IMR-90 (cell line): ENCODE results near the gene AGXT2. TPM values are rescaled to one million over a fixed set of nuclear protein-coding genes. Genes with fewer than 3 reads are reported as not detected.
A peak's percentile ranks its signal among the peaks of the same experiment; 100 is the strongest.

Source experiments
- ATAC-seq: fragments of 200-7000 bp; cut with Tn5 transposase; 2 replicates; pipeline ENCODE4 v1.9.1; 2020; ENCODE audit warnings: low read depth, mild to moderate bottlenecking, moderate library complexity
- BruUV-seq: library from RNA; stranded (reverse); fragments of 400-500 nt; replicated peaks from 2 replicates; lab custom pipeline; 2021; lab: Mats Ljungman, UMichigan
- CTCF ChIA-PET: fragments of 300-600 bp; formaldehyde crosslinking; extraction: SDS; loops from one replicate; lab custom pipeline; 2021; ENCODE audit warnings: antibody characterized with exemption; lab: Yijun Ruan, JAX
- POLR2A ChIA-PET: fragments of 300-600 bp; sonication (Branson Sonifier 250); formaldehyde crosslinking; loops from one replicate; lab custom pipeline; 2022; ENCODE audit warnings: antibody characterized with exemption; ENCODE audit not compliant: unreplicated experiment; lab: Charles Lee
- DNase-seq: peaks from one replicate; pipeline ENCODE4 v3.0.0; 2013
- H2AFZ ChIP-seq: replicated peaks from 2 replicates; pipeline ENCODE3; 2013; ENCODE audit warnings: low read length, mild to moderate bottlenecking; ENCODE audit not compliant: poor library complexity
- H2AK5ac ChIP-seq: 2 replicates; pipeline ENCODE4 v1.6.1; 2013; ENCODE audit warnings: low read depth, low read length, inconsistent platforms
- H2AK9ac ChIP-seq: replicated peaks from 2 replicates; pipeline ENCODE3; 2013; ENCODE audit warnings: mild to moderate bottlenecking, low read depth, low read length, moderate library complexity; ENCODE audit not compliant: poor library complexity
- H2BK120ac ChIP-seq: 2 replicates; pipeline ENCODE4 v1.6.1; 2013; ENCODE audit warnings: low read depth, low read length, inconsistent platforms
- H2BK15ac ChIP-seq: 3 replicates; pipeline ENCODE4 v1.6.1; 2013; ENCODE audit warnings: low read depth, low read length, inconsistent platforms
- H2BK20ac ChIP-seq: 2 replicates; pipeline ENCODE4 v1.6.1; 2013; ENCODE audit warnings: low read depth, mild to moderate bottlenecking, inconsistent platforms, low read length, moderate library complexity
- H2BK5ac ChIP-seq: 2 replicates; pipeline ENCODE4 v1.6.1; 2013; ENCODE audit warnings: mild to moderate bottlenecking, low read depth, low read length, inconsistent platforms; ENCODE audit not compliant: poor library complexity, severe bottlenecking
- H3K14ac ChIP-seq: replicated peaks from 2 replicates; pipeline ENCODE4 v1.6.1; 2013; ENCODE audit warnings: low read depth, low read length, inconsistent platforms
- H3K18ac ChIP-seq: 2 replicates; pipeline ENCODE4 v1.6.1; 2013; ENCODE audit warnings: low read depth, low read length, control low read depth
- H3K23ac ChIP-seq: 2 replicates; pipeline ENCODE4 v1.6.1; 2013; ENCODE audit warnings: low read depth, low read length, inconsistent platforms
- H3K27ac ChIP-seq: 2 replicates; pipeline ENCODE4 v1.5.1; 2013; ENCODE audit warnings: mild to moderate bottlenecking, control low read depth, low read length; ENCODE audit not compliant: insufficient read depth
- H3K27me3 ChIP-seq: 2 replicates; pipeline ENCODE4 v1.6.1; 2013; ENCODE audit warnings: low read length; ENCODE audit not compliant: control insufficient read depth, insufficient read depth
- H3K36me3 ChIP-seq: 2 replicates; pipeline ENCODE4 v1.6.1; 2013; ENCODE audit warnings: low read length, mixed read lengths; ENCODE audit not compliant: control insufficient read depth, insufficient read depth
- H3K4ac ChIP-seq: 2 replicates; pipeline ENCODE4 v1.6.1; 2013; ENCODE audit warnings: low read depth, low read length, inconsistent platforms
- H3K4me1 ChIP-seq: 2 replicates; pipeline ENCODE4 v1.6.1; 2013; ENCODE audit warnings: low read length, mixed read lengths; ENCODE audit not compliant: control insufficient read depth, insufficient read depth
- H3K4me2 ChIP-seq: 2 replicates; pipeline ENCODE4 v1.6.1; 2013; ENCODE audit warnings: low read depth, mild to moderate bottlenecking, control low read depth, low read length, moderate library complexity
- H3K4me3 ChIP-seq: 2 replicates; pipeline ENCODE4 v1.5.1; 2013; ENCODE audit warnings: low read depth, mild to moderate bottlenecking, control low read depth, low read length, moderate library complexity; ENCODE audit not compliant: insufficient read depth
- H3K56ac ChIP-seq: 2 replicates; pipeline ENCODE4 v1.6.1; 2013; ENCODE audit warnings: low read length, inconsistent platforms; ENCODE audit not compliant: insufficient read depth; ENCODE audit errors: extremely low read depth
- H3K79me1 ChIP-seq, 2 experiments: 2 replicates each; pipeline ENCODE4 v1.6.1; 2013; ENCODE audit warnings: low read length in 2 of 2, inconsistent platforms in 1 of 2, low read depth in 1 of 2
- H3K9ac ChIP-seq: 2 replicates; pipeline ENCODE4 v1.6.1; 2013; ENCODE audit warnings: low read depth, low read length, control low read depth
- H3K9me1 ChIP-seq: 2 replicates; pipeline ENCODE4 v1.6.1; 2013; ENCODE audit warnings: low read length, inconsistent platforms; ENCODE audit not compliant: insufficient read depth
- H3K9me3 ChIP-seq: 2 replicates; pipeline ENCODE4 v1.6.1; 2013; ENCODE audit warnings: low read length; ENCODE audit not compliant: control insufficient read depth, insufficient read depth
- H4K20me1 ChIP-seq: 2 replicates; pipeline ENCODE4 v1.6.1; 2013; ENCODE audit warnings: low read length, inconsistent platforms; ENCODE audit not compliant: insufficient read depth
- H4K5ac ChIP-seq: 2 replicates; pipeline ENCODE4 v1.6.1; 2013; ENCODE audit warnings: mild to moderate bottlenecking, low read depth, low read length, control low read depth
- H4K8ac ChIP-seq, 2 experiments: 2 replicates each; pipeline ENCODE4 v1.6.1; 2013; ENCODE audit warnings: low read depth in 2 of 2, low read length in 2 of 2, control low read depth in 1 of 2, inconsistent platforms in 1 of 2
- H4K91ac ChIP-seq: 2 replicates; pipeline ENCODE4 v1.6.1; 2013; ENCODE audit warnings: low read depth, low read length, inconsistent platforms; ENCODE audit not compliant: insufficient read depth
- CEBPB ChIP-seq: IDR thresholded peaks from 2 replicates; pipeline ENCODE4 v1.6.1; 2012; ENCODE audit warnings: low read depth, low read length, improper control_type of control experiment
- CTCF ChIP-seq: conservative IDR thresholded peaks from 2 replicates; pipeline ENCODE4 v1.5.1; 2012; ENCODE audit warnings: mild to moderate bottlenecking, low read depth, low read length, improper control_type of control experiment
- ELK1 ChIP-seq: fragments of 150-350 bp; IDR thresholded peaks from 2 replicates; pipeline ENCODE4 v1.6.1; 2016; ENCODE audit warnings: low read depth, mild to moderate bottlenecking, low read length, moderate library complexity, borderline replicate concordance
- MXI1 ChIP-seq: IDR thresholded peaks from 2 replicates; pipeline ENCODE4 v1.6.1; 2012; ENCODE audit warnings: low read depth, mild to moderate bottlenecking, low read length, moderate library complexity, borderline replicate concordance
- NFE2L2 ChIP-seq: fragments of 150-350 bp; IDR thresholded peaks from 2 replicates; pipeline ENCODE4 v1.6.1; 2016; ENCODE audit warnings: low read depth, mild to moderate bottlenecking, low read length
- USF2 ChIP-seq: fragments of 150-350 bp; IDR thresholded peaks from 2 replicates; pipeline ENCODE4 v1.6.1; 2017; ENCODE audit warnings: mild to moderate bottlenecking, antibody characterized with exemption, low read length, low read depth
- WGBS, 2 experiments: methylation state at CpG; one replicate each; pipeline versions ENCODE4 v1.1.5 to v1.1.7; 2013; ENCODE audit warnings: missing lambda C conversion rate in 2 of 2; ENCODE audit not compliant: insufficient read length in 1 of 2; ENCODE audit errors: extremely low coverage in 2 of 2; 5-methylcytosine and 5-hydroxymethylcytosine counted together
- dilution Hi-C: fragments of 300-500 bp; cut with HindIII; formaldehyde crosslinking; loops from one replicate; pipeline ENCODE4 v1.14.3; 2018; ENCODE audit warnings: low sequenced_read_pairs; ENCODE audit not compliant: unreplicated experiment
- in situ Hi-C: fragments of 300-500 bp; cut with MboI; formaldehyde crosslinking; loops from 3 replicates; pipeline ENCODE4 v1.14.3; 2019; ENCODE audit warnings: low sequenced_read_pairs, inconsistent platforms, mixed read lengths
- intact Hi-C: fragments of 100-400 bp; cut with micrococcal nuclease; formaldehyde crosslinking; loops from 2 replicates; pipeline ENCODE4 v1.10.0; 2022
- polyA plus RNA-seq, 3 experiments: library from polyadenylated mRNA; depleted of rRNA; stranded (reverse); fragments of >200 nt; gene quantifications; 2 replicates each; pipeline ENCODE4 v1.2.3, GENCODE V29; 2012; ENCODE audit warnings: low replicate concordance in 1 of 3
- total RNA-seq: library from RNA; depleted of rRNA; stranded (reverse); fragments of >200 nt; gene quantifications from 2 replicates; pipeline ENCODE4 v1.2.3, GENCODE V29; 2012

Gene AGXT2
- total and polyA plus RNA-seq, 2 of the 4 experiments (the other 2 are of a cell fraction) = not detected

- Histone ChIP-seq H3K27ac (no peak overlapping the region), H3K4me3 (no peak overlapping the region), H2AK9ac (no peak overlapping the region), H2BK5ac (no peak overlapping the region), H3K9me1 (no peaks in the 10 kb centered on the region; the same call in none of the 2 replicates), H2BK15ac (no peak overlapping the region), H3K14ac (no peak overlapping the region), H4K8ac (no peak overlapping the region), H3K4me2 (no peak overlapping the region), H3K27me3 (no peaks in the 10 kb centered on the region; the same call in 1 of the 2 replicates), H2BK120ac (no peak overlapping the region), H3K36me3 (no peaks in the 10 kb centered on the region), H4K5ac (no peak overlapping the region), H3K4me1 (peaks cover 2% of the 10 kb centered on the region), H2AFZ (no peak overlapping the region), H3K79me1 (no peaks in the 10 kb centered on the region), H3K4ac (no peak overlapping the region), H3K56ac (no peak overlapping the region), H3K9me3 (no peaks in the 10 kb centered on the region), H3K18ac (no peak overlapping the region), H2AK5ac (no peak overlapping the region), H4K20me1 (no peaks in the 10 kb centered on the region), H2BK20ac (no peak overlapping the region), H4K91ac (no peak overlapping the region), H3K9ac (no peak overlapping the region), H3K23ac (no peak overlapping the region)
- DNase-seq (peak; percentile 43), ATAC-seq (no peak)
- no TSS peak for BruUV-seq
- intact Hi-C loops = no loop called here
- no CpG with 5 or more reads among the region's 3 CpGs for WGBS, 2 experiments
- in situ Hi-C loops = no loop called here
- ChIA-PET CTCF (no interaction called here), POLR2A (interaction anchor here (0.6 kb wide), 1 partner anchor 126 kb away, joined by 15 read pairs; no protein-coding TSS in a partner anchor)
- dilution Hi-C loops = no loop called here
- TF ChIP-seq USF2 (no peak), ELK1 (no peak), CTCF (no peak), MXI1 (no peak), CEBPB (no peak), NFE2L2 (no peak)
Observed at GRCh38 chr5:35041261-35041660, 6.5 kb downstream of the AGXT2 start.
